C4-2B (cell line): ENCODE measurements around the gene GNGT2.

Experiments used
- CTCF ChIP-seq: fragments of 450-650 bp; conservative IDR thresholded peaks from 2 replicates; pipeline ENCODE4 v1.5.1; 2017; ENCODE audit warnings: mild to moderate bottlenecking
- ZFX ChIP-seq: fragments of 450-650 bp; IDR thresholded peaks from 2 replicates; pipeline ENCODE4 v1.6.1; 2017

- TF ChIP-seq CTCF (no peak), ZFX (no peak)
Observed at GRCh38 chr17:49194297-49194607, 16.1 kb downstream of the GNGT2 start.
